ENCODE results near the gene ENTPD5.
"Not testable (repeated sequence)": the region's sequence is repeated elsewhere in the genome, so short reads cannot be mapped to it uniquely, and the experiment has no call there.

ENTPD5 gene

DNA sequence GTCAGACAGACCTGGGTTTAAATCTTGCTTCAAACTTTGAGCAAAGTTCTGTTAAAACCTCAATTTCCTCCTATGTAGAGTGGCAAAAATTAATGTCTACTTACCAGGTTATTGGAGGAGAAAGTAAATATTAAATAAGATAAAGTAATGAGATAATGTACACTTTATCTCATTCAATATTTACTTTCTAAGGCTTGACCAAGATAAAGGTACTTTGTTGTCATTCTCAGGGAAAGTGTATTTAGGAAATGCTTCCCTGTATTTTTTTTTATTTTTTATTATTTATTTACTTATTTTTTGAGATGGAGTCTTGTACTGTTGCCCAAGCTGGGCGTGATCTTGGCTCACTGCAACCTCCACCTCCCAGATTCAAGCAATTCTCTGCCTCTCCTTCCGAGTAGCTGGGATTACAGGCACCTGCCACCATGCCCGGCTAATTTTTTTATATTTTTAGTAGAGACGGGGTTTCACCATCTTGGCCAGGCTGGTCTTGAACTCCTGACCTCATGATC is 73.9 kb downstream of the ENTPD5 start:
- no peak for DNase-seq (ENCODE audit: low read depth in 2 of 2)

DNA sequence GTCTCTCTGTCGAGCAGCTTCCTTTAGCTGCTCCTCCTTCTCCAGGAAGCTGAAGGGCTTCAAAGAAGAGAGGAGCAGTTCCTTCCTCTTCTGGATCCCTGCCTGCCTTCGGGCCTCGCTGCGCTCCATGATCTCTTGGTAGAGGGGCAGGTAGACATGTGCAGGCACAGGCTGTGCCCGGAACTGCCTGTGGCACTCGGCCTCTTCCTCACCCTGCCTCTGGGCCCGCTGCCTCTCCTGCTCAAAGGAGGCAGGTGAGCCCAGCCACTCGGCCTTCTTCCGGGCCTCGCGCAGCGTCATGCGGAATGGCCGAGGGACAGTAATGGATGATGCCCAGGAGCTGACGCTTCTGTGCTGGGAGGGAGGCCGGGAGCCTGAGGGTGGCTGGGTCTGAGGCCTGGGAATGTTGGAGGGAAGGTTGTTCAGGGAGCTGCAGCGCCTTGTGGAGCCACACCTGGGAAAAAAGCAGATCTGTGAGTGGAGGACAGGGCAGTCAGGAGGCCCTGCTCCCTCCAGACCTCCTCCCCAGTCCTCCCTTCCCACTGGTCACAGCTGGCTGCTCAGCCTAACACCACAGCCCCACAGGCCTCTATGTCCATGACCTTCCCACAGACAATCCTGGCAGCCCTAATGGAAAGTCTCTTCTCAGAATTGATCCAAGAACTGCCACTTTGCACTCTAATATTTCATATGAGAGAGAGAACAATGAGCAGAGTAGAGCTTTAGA is 74.5 kb downstream of the ENTPD5 start:
- no peak for DNase-seq (ENCODE audit: low read depth in 2 of 2)

- DNase-seq (ENCODE audit: low read depth in 2 of 2), result peak; percentile 13 to 14
Observed at GRCh38 chr14:73943083-73943482, 76.0 kb downstream of the ENTPD5 start.

DNA sequence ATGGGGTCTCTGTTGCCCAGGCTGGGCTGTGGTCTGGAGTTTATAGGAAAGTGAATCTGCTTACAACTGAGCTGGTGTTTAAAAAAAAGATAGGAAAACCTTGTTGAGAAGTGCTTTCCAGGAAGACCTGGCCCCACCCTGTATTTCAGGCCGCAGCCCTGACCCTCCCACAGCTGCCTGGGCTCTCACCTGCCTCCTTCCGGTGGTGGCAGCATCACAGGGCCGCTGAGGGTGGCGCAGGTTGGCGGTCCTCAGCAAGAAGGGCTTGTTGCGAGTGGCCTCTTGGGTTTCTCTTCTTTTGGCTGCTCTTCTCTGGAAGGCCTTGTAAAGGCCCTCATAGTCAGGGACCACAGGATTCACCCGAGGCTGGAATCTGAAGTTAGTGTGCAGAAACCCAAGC is 76.9 kb downstream of the ENTPD5 start:
- DNase-seq (ENCODE audit: low read depth in 2 of 2), result no peak

GRCh38 chr14:73937012-73937411 is 82.1 kb downstream of the ENTPD5 start:
- no peak for DNase-seq (ENCODE audit: low read depth in 2 of 2)

DNA sequence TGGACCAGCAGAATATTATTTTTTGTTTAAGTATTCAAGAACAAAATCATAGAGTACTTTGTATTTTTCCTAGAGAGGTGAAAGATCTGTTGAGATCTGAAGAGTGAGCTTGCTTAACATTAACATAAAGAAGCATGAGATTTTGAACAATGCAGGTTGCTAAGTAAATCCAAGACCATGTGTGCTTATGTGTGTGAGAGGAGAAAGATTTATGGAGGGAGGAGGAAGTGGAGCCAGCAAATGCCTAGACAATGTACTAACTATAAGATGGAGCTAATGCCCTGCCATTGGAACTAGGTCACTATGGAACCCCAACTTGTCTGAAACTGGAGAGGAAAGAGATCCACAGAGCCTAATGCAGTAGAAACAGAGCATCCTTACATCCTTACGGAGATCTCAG is 82.5 kb downstream of the ENTPD5 start:
- no peak for DNase-seq (ENCODE audit: low read depth in 2 of 2)

- DNase-seq (ENCODE audit: low read depth in 2 of 2), result no peak
Observed at GRCh38 chr14:73935666-73936065, 83.4 kb downstream of the ENTPD5 start.

DNA sequence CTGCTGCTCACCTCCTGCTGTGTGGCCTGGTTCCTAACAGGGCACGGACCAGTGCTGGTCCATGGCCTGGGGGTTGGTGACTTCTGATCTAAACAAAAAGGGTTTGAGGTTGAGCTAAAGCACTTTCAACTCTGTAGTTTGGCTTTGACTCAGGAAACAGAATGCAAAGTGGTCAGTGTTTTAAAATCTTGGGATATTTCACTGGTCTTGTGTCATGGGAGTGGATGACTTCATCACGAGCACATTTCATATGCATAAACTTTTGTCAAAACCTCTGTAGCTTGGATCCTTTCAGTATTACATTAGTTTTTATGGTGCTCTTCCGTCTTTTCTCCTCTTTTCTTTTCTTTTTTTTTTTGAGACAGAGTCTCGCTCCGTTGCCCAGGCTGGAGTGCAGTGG is 94.8 kb downstream of the ENTPD5 start:
- no peak for DNase-seq (ENCODE audit: low read depth in 2 of 2)

- not testable (repeated sequence) for DNase-seq (ENCODE audit: low read depth in 2 of 2)
Observed at GRCh38 chr14:73919457-73919856, 99.6 kb downstream of the ENTPD5 start.

- no peak for DNase-seq (ENCODE audit: low read depth in 2 of 2)
Observed at GRCh38 chr14:73916324-73916723, 102.8 kb downstream of the ENTPD5 start.

DNA sequence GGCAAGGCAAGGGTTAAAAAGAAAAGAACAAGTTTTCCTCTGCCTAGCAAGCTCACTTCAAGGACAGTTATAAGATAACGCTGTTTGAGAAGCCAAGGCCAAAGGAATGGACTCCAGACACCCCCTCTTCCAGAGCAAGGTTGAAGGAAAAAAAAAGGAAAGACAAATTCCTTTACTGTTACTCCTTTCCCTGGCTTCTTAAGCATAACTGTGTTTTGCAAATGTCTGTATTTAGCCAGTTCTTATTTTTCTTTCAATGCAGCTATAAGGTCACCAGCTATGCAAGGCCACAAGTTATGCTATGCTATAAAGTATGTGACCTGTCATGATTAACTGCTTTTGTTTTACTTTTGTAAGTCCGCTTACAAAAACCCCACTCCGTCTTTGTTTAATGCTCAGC is 105.8 kb downstream of the ENTPD5 start:
- DNase-seq (ENCODE audit: low read depth in 2 of 2), result no peak

GRCh38 chr14:73909681-73910080 is 109.4 kb downstream of the ENTPD5 start:
- DNase-seq (ENCODE audit: low read depth in 2 of 2), result no peak
